Endothelial cell of umbilical vein (primary cell): ENCODE results near the gene IER5. TPM values are rescaled to one million over a fixed set of nuclear protein-coding genes. Genes with fewer than 3 reads are reported as not detected.

Experiments used
- BruUV-seq: library from RNA; stranded (reverse); fragments of 400-500 nt; replicated peaks from 2 replicates; lab custom pipeline; 2021; lab: Mats Ljungman, UMichigan
- CTCF ChIA-PET: fragments of 300-600, 350-600 bp; sonication (Branson Sonifier 250); formaldehyde crosslinking; loops from one replicate; lab custom pipeline; 2021; ENCODE audit warnings: antibody characterized with exemption, inconsistent platforms; lab: Charles Lee
- POLR2A ChIA-PET: fragments of 300-600, 350-600 bp; sonication (Branson Sonifier 250); formaldehyde crosslinking; loops from one replicate; lab custom pipeline; 2021; ENCODE audit warnings: antibody characterized with exemption, inconsistent platforms; lab: Charles Lee
- DNase-seq: peaks from one replicate; pipeline ENCODE4 v3.0.0-alpha.2; 2011; ENCODE audit warnings: low read depth, low spot score
- FAIRE-seq: peaks from 2 replicates; lab custom pipeline; 2011; peaks lifted over from hg19 to GRCh38; lab: Jason Lieb, UNC
- H2AFZ ChIP-seq: 2 replicates; pipeline ENCODE4 v1.6.0; 2012; ENCODE audit warnings: low read depth, low read length, control low read depth, inconsistent platforms
- H3K27ac ChIP-seq: 2 replicates; pipeline ENCODE4 v1.5.1; 2011; ENCODE audit warnings: low read depth, mild to moderate bottlenecking, control low read depth, low read length, moderate library complexity; ENCODE audit not compliant: insufficient read depth
- H3K27me3 ChIP-seq, 2 experiments: 2 replicates each; pipeline versions ENCODE4 v1.6.0 to v1.6.1; 2011; ENCODE audit warnings: low read length in 2 of 2, mixed read lengths in 1 of 2; ENCODE audit not compliant: control insufficient read depth in 2 of 2, insufficient read depth in 2 of 2
- H3K36me3 ChIP-seq, 2 experiments: 2 replicates in 1 of 2; 3 replicates in 1 of 2; pipeline ENCODE4 v1.5.1; 2011; ENCODE audit warnings: low read length in 2 of 2, mild to moderate bottlenecking in 1 of 2, moderate library complexity in 1 of 2; ENCODE audit not compliant: control insufficient read depth in 2 of 2, insufficient read depth in 2 of 2; ENCODE audit errors: extremely low read depth in 1 of 2
- H3K4me1 ChIP-seq: 3 replicates; pipeline ENCODE4 v1.5.1; 2011; ENCODE audit warnings: mild to moderate bottlenecking, low read length; ENCODE audit not compliant: control insufficient read depth, insufficient read depth; ENCODE audit errors: extremely low read depth
- H3K4me2 ChIP-seq: 2 replicates; pipeline ENCODE4 v1.6.1; 2011; ENCODE audit warnings: low read length, control low read depth, mixed read lengths; ENCODE audit not compliant: insufficient read depth
- H3K4me3 ChIP-seq, 3 experiments: fragments of 200-600 bp in 1 of 3; sonication (generic), shearing (Covaris generic) in 1 of 3; replicated peaks in 1 of 3; 2 replicates each; pipeline ENCODE4 v1.5.1; 2011 to 2016; ENCODE audit warnings: control low read depth in 3 of 3, low read length in 3 of 3, mild to moderate bottlenecking in 2 of 3, inconsistent platforms in 1 of 3, low read depth in 1 of 3, moderate library complexity in 1 of 3; ENCODE audit not compliant: insufficient read depth in 1 of 3
- H3K79me2 ChIP-seq: 2 replicates; pipeline ENCODE4 v1.6.0; 2012; ENCODE audit warnings: low read length, inconsistent platforms; ENCODE audit not compliant: control insufficient read depth, insufficient read depth
- H3K9ac ChIP-seq: replicated peaks from 2 replicates; pipeline ENCODE3; 2011; ENCODE audit warnings: low read length, control low read depth; ENCODE audit not compliant: insufficient read depth; ENCODE audit errors: extremely low read depth
- H3K9me1 ChIP-seq: replicated peaks from 3 replicates; pipeline ENCODE4 v1.6.0; 2011; ENCODE audit warnings: mild to moderate bottlenecking, low read length; ENCODE audit not compliant: control insufficient read depth, insufficient read depth; ENCODE audit errors: extremely low read depth
- H3K9me3 ChIP-seq: replicated peaks from 2 replicates; pipeline ENCODE4 v1.5.1; 2012; ENCODE audit warnings: low read length, inconsistent platforms; ENCODE audit not compliant: control insufficient read depth, insufficient read depth
- H4K20me1 ChIP-seq: replicated peaks from 2 replicates; pipeline ENCODE3; 2011; ENCODE audit warnings: mild to moderate bottlenecking, low read length; ENCODE audit not compliant: control insufficient read depth, insufficient read depth; ENCODE audit errors: extremely low read depth
- FOS ChIP-seq: IDR thresholded peaks from 2 replicates; pipeline ENCODE4 v1.6.1; 2011; ENCODE audit warnings: mild to moderate bottlenecking, low read length, moderate library complexity, borderline replicate concordance; ENCODE audit not compliant: insufficient read depth
- GATA2 ChIP-seq: IDR thresholded peaks from 2 replicates; pipeline ENCODE4 v1.7.0; 2011; ENCODE audit warnings: low read depth, mild to moderate bottlenecking, moderate library complexity, mixed read lengths, low read length; ENCODE audit not compliant: insufficient read length, insufficient read depth
- JUN ChIP-seq: IDR thresholded peaks from 2 replicates; pipeline ENCODE4 v1.6.1; 2011; ENCODE audit warnings: borderline replicate concordance, low read depth; ENCODE audit not compliant: insufficient read length, insufficient read depth
- MYC ChIP-seq: IDR thresholded peaks from one replicate; pipeline ENCODE4 v1.6.1; 2011; ENCODE audit warnings: mild to moderate bottlenecking, low read depth, low read length
- dilution Hi-C: fragments of 300-500 bp; cut with MboI; formaldehyde crosslinking; loops from one replicate; pipeline ENCODE4 v1.15.0; 2019; ENCODE audit warnings: low sequenced_read_pairs; ENCODE audit not compliant: extremely low pct_ligation_motif_present
- intact Hi-C: fragments of 100-400 bp; cut with micrococcal nuclease; formaldehyde crosslinking; loops from one replicate; pipeline ENCODE4 v1.10.0; 2022
- polyA plus RNA-seq, 4 experiments: library from polyadenylated mRNA; depleted of rRNA in 3 of 4; stranded (reverse) in 3 of 4; unstranded in 1 of 4; fragments of >200 nt; gene quantifications; 2 replicates each; pipeline versions ENCODE4 v1.2.1 to v1.2.3, GENCODE V29; 2011 to 2012; ENCODE audit warnings: missing spikeins in 1 of 4
- total RNA-seq: library from RNA; stranded (reverse); gene quantifications from 2 replicates; pipeline ENCODE4 v1.2.3, GENCODE V29; 2021
- TF ChIP-seq, protein P1 (sequence below): IDR thresholded peaks from 2 replicates; pipeline ENCODE4 v1.6.1; 2011; ENCODE audit not compliant: insufficient read depth, insufficient read length
- TF ChIP-seq, protein P2 (sequence below), 2 donors: IDR thresholded peaks; 1 replicate in 1 of 2; 2 replicates in 1 of 2; pipeline ENCODE4 v1.5.1; 2011; ENCODE audit warnings: low read length in 2 of 2, mild to moderate bottlenecking in 2 of 2, moderate library complexity in 2 of 2, control low read depth in 1 of 2, inconsistent platforms in 1 of 2, low read depth in 1 of 2; ENCODE audit not compliant: insufficient read depth in 1 of 2; ENCODE audit errors: extremely low read depth in 1 of 2

IER5 gene
- total and polyA plus RNA-seq, 2 donors (not counting 3 experiments of a cell fraction or from before 2014, with no cell fraction given) = 6.6 to 14.4 TPM

DNA sequence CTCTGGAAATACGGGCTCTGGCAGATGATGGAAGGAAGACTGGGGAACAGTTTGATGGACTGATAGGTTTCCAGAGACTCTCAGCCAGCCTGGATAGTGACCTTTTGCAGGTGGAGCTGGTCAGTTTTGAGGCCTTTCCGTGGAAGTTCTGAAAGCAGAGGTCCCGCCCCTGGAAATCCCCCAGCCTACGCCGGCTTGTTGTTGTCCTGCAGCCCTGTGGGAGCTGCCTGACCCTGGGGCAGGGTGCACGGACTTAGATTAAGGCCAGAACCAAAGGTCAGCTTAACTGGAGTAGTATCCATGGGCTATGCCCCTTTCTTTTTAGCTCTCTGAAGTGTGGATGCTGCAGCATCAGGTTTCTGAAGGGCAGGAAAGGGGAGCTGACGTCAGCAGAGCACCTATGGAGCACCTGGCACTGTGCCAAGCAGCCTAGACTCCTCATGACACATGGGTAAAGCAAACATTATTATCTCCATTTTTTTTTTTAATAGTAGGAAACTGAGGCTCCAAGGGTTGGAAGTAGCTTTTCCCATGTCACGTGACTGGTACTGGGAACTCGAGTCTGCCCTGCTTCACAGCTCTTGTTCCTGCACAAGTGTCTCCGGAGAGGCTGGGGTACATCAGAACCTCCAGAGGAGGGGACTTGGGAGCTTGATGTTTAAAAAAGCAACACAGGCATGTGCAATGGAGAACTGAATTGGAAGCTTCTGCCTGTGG, 38.5 kb downstream of the IER5 start:
- intact Hi-C loops = no loop called here
- ChIA-PET CTCF (interaction anchor here (0.7 to 2.6 kb wide), 9 partner anchors 9 to 613 kb away, joined by 3 to 15 read pairs (median 4); no protein-coding TSS in a partner anchor), POLR2A (interaction anchor here (1.4 to 2.0 kb wide), 2 partner anchors 22 to 38 kb away, joined by 3 to 4 read pairs; no protein-coding TSS in a partner anchor)
- H3K79me2 ChIP-seq = no peaks in the 10 kb centered on the region
- dilution Hi-C loops = no loop called here
- no peak overlapping the region for H2AFZ ChIP-seq
- H3K27me3 ChIP-seq = no peaks in the 10 kb centered on the region
- H4K20me1 ChIP-seq = no peaks in the 10 kb centered on the region
- BruUV-seq = no TSS peak
- FAIRE-seq = no peak
- H3K36me3 ChIP-seq = no peaks in the 10 kb centered on the region
- no peaks in the 10 kb centered on the region for H3K9me3 ChIP-seq
- no peak overlapping the region for H3K27ac ChIP-seq
- peaks cover 9% of the 10 kb centered on the region for H3K4me1 ChIP-seq
- no peak for DNase-seq
- H3K9ac ChIP-seq = no peak overlapping the region
- no peaks in the 10 kb centered on the region for H3K9me1 ChIP-seq
- TF ChIP-seq MYC (no peak), FOS (no peak), JUN (no peak), GATA2 (no peak)
- TF ChIP-seq, protein P1, sequence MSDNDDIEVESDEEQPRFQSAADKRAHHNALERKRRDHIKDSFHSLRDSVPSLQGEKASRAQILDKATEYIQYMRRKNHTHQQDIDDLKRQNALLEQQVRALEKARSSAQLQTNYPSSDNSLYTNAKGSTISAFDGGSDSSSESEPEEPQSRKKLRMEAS = no peak
- TF ChIP-seq, protein P2, sequence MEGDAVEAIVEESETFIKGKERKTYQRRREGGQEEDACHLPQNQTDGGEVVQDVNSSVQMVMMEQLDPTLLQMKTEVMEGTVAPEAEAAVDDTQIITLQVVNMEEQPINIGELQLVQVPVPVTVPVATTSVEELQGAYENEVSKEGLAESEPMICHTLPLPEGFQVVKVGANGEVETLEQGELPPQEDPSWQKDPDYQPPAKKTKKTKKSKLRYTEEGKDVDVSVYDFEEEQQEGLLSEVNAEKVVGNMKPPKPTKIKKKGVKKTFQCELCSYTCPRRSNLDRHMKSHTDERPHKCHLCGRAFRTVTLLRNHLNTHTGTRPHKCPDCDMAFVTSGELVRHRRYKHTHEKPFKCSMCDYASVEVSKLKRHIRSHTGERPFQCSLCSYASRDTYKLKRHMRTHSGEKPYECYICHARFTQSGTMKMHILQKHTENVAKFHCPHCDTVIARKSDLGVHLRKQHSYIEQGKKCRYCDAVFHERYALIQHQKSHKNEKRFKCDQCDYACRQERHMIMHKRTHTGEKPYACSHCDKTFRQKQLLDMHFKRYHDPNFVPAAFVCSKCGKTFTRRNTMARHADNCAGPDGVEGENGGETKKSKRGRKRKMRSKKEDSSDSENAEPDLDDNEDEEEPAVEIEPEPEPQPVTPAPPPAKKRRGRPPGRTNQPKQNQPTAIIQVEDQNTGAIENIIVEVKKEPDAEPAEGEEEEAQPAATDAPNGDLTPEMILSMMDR (IDR thresholded peaks at IDR 0.05; ENCODE audit: extremely low read depth in 1 of 2, insufficient read depth in 1 of 2, low read depth in 1 of 2, low read length in 2 of 2) = no peak
- no peak overlapping the region for H3K4me3 ChIP-seq
- H3K4me2 ChIP-seq = no peak overlapping the region
